Vagina (tissue), 2 donors: Measurements from ENCODE around the gene TEF. TPM values are rescaled to one million over a fixed set of nuclear protein-coding genes. Genes with fewer than 3 reads are reported as not detected.

Source experiments
- DNase-seq, 2 donors: peaks; one replicate each; pipeline ENCODE4 v3.0.0-alpha.2; 2017; ENCODE audit errors: extremely low spot score in 2 of 2
- H3K27ac ChIP-seq: fragments of 200-600 bp; sonication (generic); one replicate; pipeline ENCODE4 v1.5.1; 2019
- H3K27me3 ChIP-seq: fragments of 200-600 bp; sonication (generic); one replicate; pipeline ENCODE4 v1.5.1; 2019
- H3K36me3 ChIP-seq, 2 donors: fragments of 200-600 bp; sonication (generic); one replicate each; pipeline ENCODE4 v1.5.1; 2017 to 2019
- H3K4me1 ChIP-seq: fragments of 200-600 bp; sonication (generic); one replicate; pipeline ENCODE4 v1.5.1; 2019
- H3K4me3 ChIP-seq, 2 donors: fragments of 200-600 bp; sonication (generic); 1 replicate in 1 of 2; 2 replicates in 1 of 2; pipeline ENCODE4 v1.5.1; 2016 to 2019
- H3K9me3 ChIP-seq: fragments of 200-600 bp; sonication (generic); one replicate; pipeline ENCODE4 v1.5.1; 2019
- POLR2A ChIP-seq, 2 donors: fragments of 450-650 bp; IDR thresholded peaks; one replicate each; pipeline ENCODE4 v1.6.1; 2017; ENCODE audit warnings: antibody characterized with exemption in 2 of 2, mild to moderate bottlenecking in 2 of 2, moderate library complexity in 2 of 2
- POLR2AphosphoS5 ChIP-seq, 2 donors: sonication (generic); formaldehyde crosslinking; IDR thresholded peaks; one replicate each; pipeline ENCODE4 v1.9.0; 2017; ENCODE audit warnings: antibody characterized with exemption in 2 of 2, mild to moderate bottlenecking in 2 of 2, low read depth in 1 of 2; ENCODE audit not compliant: insufficient read depth in 1 of 2
- intact Hi-C: fragments of 100-400 bp; cut with DNase I; formaldehyde crosslinking; loops from one replicate; pipeline ENCODE4 v1.15.1; 2023
- total RNA-seq: library from RNA; depleted of rRNA; stranded (reverse); fragments of >200 nt; gene quantifications from one replicate; pipeline ENCODE4 v1.2.3, GENCODE V29; 2016
- TF ChIP-seq, protein P1 (sequence below), 3 experiments: fragments of 450-650 bp in 2 of 3; fragments of 200-600 bp in 1 of 3; sonication (generic) in 1 of 3; IDR thresholded peaks; one replicate each; pipeline ENCODE4 v1.5.1; 2017 to 2019; ENCODE audit warnings: antibody characterized with exemption in 3 of 3, mild to moderate bottlenecking in 2 of 3, moderate library complexity in 2 of 3

Gene TEF
- total RNA-seq, 1 donor from 2014 or later: 12.0 TPM

DNA sequence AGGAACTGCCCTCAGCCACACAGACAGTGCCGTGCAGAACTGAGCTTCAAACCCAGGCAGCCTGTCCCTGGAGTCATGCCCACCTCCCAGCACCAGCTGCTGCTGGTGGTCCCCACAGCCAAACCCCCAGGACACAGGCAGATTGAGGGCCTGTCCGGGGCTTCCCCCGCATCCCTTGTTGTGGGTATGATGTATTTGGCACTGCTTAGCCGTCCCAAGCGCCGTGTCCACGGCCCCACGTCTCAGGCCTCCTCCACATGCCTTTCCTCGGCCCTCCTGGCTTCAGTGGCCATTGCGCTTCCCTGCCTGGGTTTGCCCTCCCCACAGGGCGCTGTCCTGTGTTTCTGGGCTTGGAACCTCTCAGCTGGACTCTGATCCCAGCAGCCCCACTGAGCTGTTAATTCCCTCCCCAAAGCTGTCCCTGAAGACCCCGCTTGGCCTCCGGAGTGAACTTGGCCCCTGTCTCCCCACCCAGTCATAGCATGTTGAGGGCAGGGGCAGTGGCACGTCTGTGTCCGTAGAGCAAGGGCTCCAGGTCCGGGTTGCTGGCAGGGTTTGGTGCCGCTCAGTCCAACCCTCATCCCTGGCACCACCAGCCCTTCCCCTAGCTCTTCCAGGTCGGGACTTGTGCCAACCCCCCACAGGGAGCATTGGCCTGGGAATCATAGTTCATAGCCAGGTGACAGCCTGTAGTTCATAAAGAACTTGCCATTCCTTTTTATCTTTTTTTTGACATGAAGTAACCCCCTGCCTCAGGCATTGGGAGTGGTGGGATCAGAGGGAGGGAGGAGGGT lies 34.5 kb upstream of the TEF start:
- DNase-seq: no peak
- Histone ChIP-seq H3K27ac (no peak overlapping the region), H3K27me3 (no peaks in the 10 kb centered on the region), H3K9me3 (no peaks in the 10 kb centered on the region), H3K4me3 (no peak overlapping the region), H3K36me3 (peaks cover 0 to 92% of the 10 kb centered on the region in 2 donors), H3K4me1 (no peaks in the 10 kb centered on the region)
- intact Hi-C loops: no loop called here
- TF ChIP-seq POLR2A (IDR thresholded peaks at IDR 0.05): no peak
- TF ChIP-seq, protein P1, sequence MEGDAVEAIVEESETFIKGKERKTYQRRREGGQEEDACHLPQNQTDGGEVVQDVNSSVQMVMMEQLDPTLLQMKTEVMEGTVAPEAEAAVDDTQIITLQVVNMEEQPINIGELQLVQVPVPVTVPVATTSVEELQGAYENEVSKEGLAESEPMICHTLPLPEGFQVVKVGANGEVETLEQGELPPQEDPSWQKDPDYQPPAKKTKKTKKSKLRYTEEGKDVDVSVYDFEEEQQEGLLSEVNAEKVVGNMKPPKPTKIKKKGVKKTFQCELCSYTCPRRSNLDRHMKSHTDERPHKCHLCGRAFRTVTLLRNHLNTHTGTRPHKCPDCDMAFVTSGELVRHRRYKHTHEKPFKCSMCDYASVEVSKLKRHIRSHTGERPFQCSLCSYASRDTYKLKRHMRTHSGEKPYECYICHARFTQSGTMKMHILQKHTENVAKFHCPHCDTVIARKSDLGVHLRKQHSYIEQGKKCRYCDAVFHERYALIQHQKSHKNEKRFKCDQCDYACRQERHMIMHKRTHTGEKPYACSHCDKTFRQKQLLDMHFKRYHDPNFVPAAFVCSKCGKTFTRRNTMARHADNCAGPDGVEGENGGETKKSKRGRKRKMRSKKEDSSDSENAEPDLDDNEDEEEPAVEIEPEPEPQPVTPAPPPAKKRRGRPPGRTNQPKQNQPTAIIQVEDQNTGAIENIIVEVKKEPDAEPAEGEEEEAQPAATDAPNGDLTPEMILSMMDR (IDR thresholded peaks at IDR 0.05): no peak
- TF ChIP-seq POLR2AphosphoS5 (IDR thresholded peaks at IDR 0.05; ENCODE audit: insufficient read depth in 1 of 2, low read depth in 1 of 2): no peak

GRCh38 chr22:41348964-41349484 lies 32.7 kb upstream of the TEF start:
- Histone ChIP-seq H3K27me3 (no peaks in the 10 kb centered on the region), H3K4me3 (no peak overlapping the region), H3K4me1 (no peaks in the 10 kb centered on the region), H3K27ac (no peak overlapping the region), H3K9me3 (no peaks in the 10 kb centered on the region), H3K36me3 (peaks cover 0 to 95% of the 10 kb centered on the region in 2 donors)
- DNase-seq: no peak
- TF ChIP-seq POLR2AphosphoS5 (IDR thresholded peaks at IDR 0.05; ENCODE audit: insufficient read depth in 1 of 2, low read depth in 1 of 2) (no peak), POLR2A (IDR thresholded peaks at IDR 0.05) (no peak)
- TF ChIP-seq, protein P1 (IDR thresholded peaks at IDR 0.05): no peak
- intact Hi-C loops: no loop called here

DNA sequence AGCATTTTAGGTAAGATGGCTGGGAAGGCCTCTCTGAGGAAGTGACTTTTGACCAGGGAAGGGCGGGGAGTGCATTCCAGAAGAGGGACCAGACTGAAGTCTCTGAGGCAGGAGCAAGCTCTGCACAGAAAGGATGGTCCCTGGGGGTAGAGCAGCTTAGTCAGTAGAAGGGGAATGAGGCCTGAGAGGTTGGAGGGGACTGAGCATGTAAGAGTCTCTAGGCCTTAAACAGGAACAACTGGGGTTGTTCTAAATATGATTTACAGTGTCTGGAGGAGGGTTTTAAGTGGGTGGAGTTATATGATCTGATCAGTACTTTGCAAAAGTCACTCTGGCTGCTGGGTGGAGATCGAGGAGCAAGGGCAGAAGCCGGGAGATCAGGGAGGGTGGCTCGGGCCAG lies 31.7 kb upstream of the TEF start:
- TF ChIP-seq POLR2AphosphoS5 (IDR thresholded peaks at IDR 0.05; ENCODE audit: insufficient read depth in 1 of 2, low read depth in 1 of 2): no peak
- no peak for DNase-seq
- Histone ChIP-seq H3K9me3 (no peaks in the 10 kb centered on the region), H3K4me3 (no peak overlapping the region), H3K4me1 (no peaks in the 10 kb centered on the region), H3K27ac (no peak overlapping the region), H3K36me3 (peaks cover 0 to 97% of the 10 kb centered on the region in 2 donors), H3K27me3 (no peaks in the 10 kb centered on the region)
- intact Hi-C loops: loop anchor here (5.0 kb wide), 1 partner anchor 1718 kb away; no protein-coding TSS in a partner anchor

DNA sequence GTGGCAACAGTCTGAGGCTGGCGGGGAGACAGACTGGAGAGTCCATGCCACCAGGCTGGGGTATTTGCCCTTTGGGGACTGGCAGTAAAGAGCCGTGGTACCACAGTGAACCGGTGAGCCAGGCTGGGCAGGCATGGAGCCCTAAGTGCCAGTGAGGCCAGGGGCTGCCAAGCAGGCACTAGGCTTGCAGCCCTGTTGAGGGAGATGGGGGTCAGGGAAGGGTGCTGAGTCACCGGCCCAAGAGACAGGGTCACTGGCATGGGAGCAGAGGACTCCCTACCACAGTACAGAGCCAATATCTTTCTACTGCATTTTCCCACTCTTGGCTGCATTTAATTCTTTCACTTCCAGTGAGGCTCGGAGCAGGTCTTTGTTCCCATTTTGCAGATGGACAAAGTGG lies 30.7 kb upstream of the TEF start:
- Histone ChIP-seq H3K27me3 (no peaks in the 10 kb centered on the region), H3K36me3 (peaks cover 0 to 97% of the 10 kb centered on the region in 2 donors), H3K4me3 (no peak overlapping the region), H3K27ac (no peak overlapping the region), H3K4me1 (no peaks in the 10 kb centered on the region), H3K9me3 (no peaks in the 10 kb centered on the region)
- no peak for TF ChIP-seq POLR2A (IDR thresholded peaks at IDR 0.05)
- TF ChIP-seq, protein P1 (IDR thresholded peaks at IDR 0.05): no peak
- TF ChIP-seq POLR2AphosphoS5 (IDR thresholded peaks at IDR 0.05; ENCODE audit: insufficient read depth in 1 of 2, low read depth in 1 of 2): no peak
- intact Hi-C loops: loop anchor here (5.0 kb wide), 1 partner anchor 1719 kb away; no protein-coding TSS in a partner anchor
- DNase-seq: no peak

DNA sequence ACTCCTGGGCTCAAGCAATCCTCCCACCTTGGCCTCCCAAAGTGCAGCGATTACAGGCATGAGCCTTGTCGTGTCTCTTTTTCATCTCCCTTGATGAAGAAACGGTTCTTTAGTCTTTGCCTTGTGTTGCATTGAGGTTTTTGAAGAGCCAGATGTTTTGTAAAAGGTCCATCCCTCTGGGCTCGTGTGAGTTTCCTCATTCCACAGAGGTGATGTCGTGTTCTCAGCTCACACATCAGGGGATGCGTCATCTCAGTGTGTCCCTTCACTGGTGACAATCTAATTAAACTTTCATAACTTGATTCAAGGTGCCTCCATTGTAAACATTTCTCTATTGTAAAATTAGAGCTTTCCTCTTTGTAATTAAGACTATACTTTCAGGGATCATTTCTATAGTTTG lies 29.7 kb upstream of the TEF start:
- H3K27me3 ChIP-seq: no peaks in the 10 kb centered on the region
- no peak for DNase-seq
- no peak overlapping the region for H3K27ac ChIP-seq
- no peaks in the 10 kb centered on the region for H3K4me1 ChIP-seq
- peaks cover 0 to 97% of the 10 kb centered on the region in 2 donors for H3K36me3 ChIP-seq
- no peak overlapping the region for H3K4me3 ChIP-seq
- H3K9me3 ChIP-seq: no peaks in the 10 kb centered on the region
- intact Hi-C loops: loop anchor here (5.0 kb wide), 1 partner anchor 1720 kb away; no protein-coding TSS in a partner anchor
- TF ChIP-seq POLR2A (IDR thresholded peaks at IDR 0.05) (no peak), POLR2AphosphoS5 (IDR thresholded peaks at IDR 0.05; ENCODE audit: insufficient read depth in 1 of 2, low read depth in 1 of 2) (no peak)
- TF ChIP-seq, protein P1 (IDR thresholded peaks at IDR 0.05): no peak
